Putamen (tissue), 1 donor: ENCODE data around the gene SULT4A1.
"Not testable (repeated sequence)": the region's sequence is repeated elsewhere in the genome, so short reads cannot be mapped to it uniquely, and the experiment has no call there.

Experiments
- DNase-seq: peaks from one replicate; pipeline ENCODE4 v3.0.0-alpha.2; 2016; ENCODE audit warnings: low spot score

The SULT4A1 gene

GRCh38 chr22:43886231-43886630 lies 23.9 kb upstream of the SULT4A1 start:
- DNase-seq, result no peak

GRCh38 chr22:43885786-43886185 lies 23.5 kb upstream of the SULT4A1 start:
- no peak for DNase-seq

GRCh38 chr22:43885319-43885671 lies 23.0 kb upstream of the SULT4A1 start:
- DNase-seq, result no peak

GRCh38 chr22:43884600-43885318 lies 22.4 kb upstream of the SULT4A1 start:
- no peak for DNase-seq

- DNase-seq, result no peak
Measured at GRCh38 chr22:43883719-43884415, 21.6 kb upstream of the SULT4A1 start.

- DNase-seq, result no peak
Measured at GRCh38 chr22:43883012-43883661, 20.8 kb upstream of the SULT4A1 start.

- DNase-seq, result no peak
Measured at GRCh38 chr22:43882122-43882767, 19.9 kb upstream of the SULT4A1 start.

- DNase-seq, result no peak
Measured at GRCh38 chr22:43881091-43882061, 19.1 kb upstream of the SULT4A1 start.

GRCh38 chr22:43880541-43880991 lies 18.3 kb upstream of the SULT4A1 start:
- DNase-seq, result no peak

- DNase-seq, result no peak
Measured at GRCh38 chr22:43879901-43880540, 17.7 kb upstream of the SULT4A1 start.

GRCh38 chr22:43878831-43879550 lies 16.7 kb upstream of the SULT4A1 start:
- no peak for DNase-seq

GRCh38 chr22:43878079-43878795 lies 15.9 kb upstream of the SULT4A1 start:
- no peak for DNase-seq

GRCh38 chr22:43876866-43877509 lies 14.7 kb upstream of the SULT4A1 start:
- DNase-seq, result no peak

GRCh38 chr22:43869799-43870198 lies 7.5 kb upstream of the SULT4A1 start:
- no peak for DNase-seq

GRCh38 chr22:43869001-43869400 lies 6.7 kb upstream of the SULT4A1 start:
- not testable (repeated sequence) for DNase-seq

- DNase-seq, result no peak
Measured at GRCh38 chr22:43867839-43868635, 5.7 kb upstream of the SULT4A1 start.

- no peak for DNase-seq
Measured at GRCh38 chr22:43862882-43863202, 529 bp upstream of the SULT4A1 start.

- no peak for DNase-seq
Measured at GRCh38 chr22:43861529-43861928, 784 bp downstream of the SULT4A1 start.
